HepG2 (cell line): ENCODE data around the gene CDH11. TPM values are rescaled to one million over a fixed set of nuclear protein-coding genes. Genes with fewer than 3 reads are reported as not detected.

Experiments
- ATAC-seq: fragments of 200-7000 bp; cut with Tn5 transposase; 3 replicates; pipeline ENCODE4 v1.9.1; 2020; ENCODE audit warnings: mild to moderate bottlenecking, moderate library complexity
- BruUV-seq: library from RNA; stranded (reverse); fragments of 400-500 nt; replicated peaks from 2 replicates; lab custom pipeline; 2021; lab: Mats Ljungman, UMichigan
- CTCF ChIA-PET: fragments of 300-600 bp; formaldehyde crosslinking; extraction: SDS; loops from one replicate; lab custom pipeline; 2021; ENCODE audit warnings: low total read pairs, inconsistent platforms, low intra/inter-chr PET ratio; lab: Yijun Ruan, JAX
- POLR2A ChIA-PET: fragments of 350-600 bp; sonication (Branson Sonifier 250); formaldehyde crosslinking; loops from one replicate; lab custom pipeline; 2020; ENCODE audit warnings: antibody characterized with exemption, inconsistent platforms; lab: Yijun Ruan, JAX
- DNase-seq: peaks from one replicate; pipeline ENCODE4 v3.0.0-alpha.2; 2015; ENCODE audit warnings: low spot score
- FAIRE-seq: peaks from 3 replicates; lab custom pipeline; 2011; peaks lifted over from hg19 to GRCh38; lab: Jason Lieb, UNC
- H2AFZ ChIP-seq: one replicate; pipeline ENCODE4 v1.6.1; 2011; ENCODE audit warnings: low read length, inconsistent platforms
- H3K27ac ChIP-seq: fragments of 300-600 bp; 3 replicates; pipeline ENCODE4 v1.8.0; 2011; ENCODE audit warnings: mixed run types, mild to moderate bottlenecking, mixed read lengths, low read length, inconsistent platforms; ENCODE audit not compliant: insufficient read depth; ENCODE audit errors: extremely low read length
- H3K27me3 ChIP-seq, 2 experiments: fragments of 200-600 bp in 1 of 2; 2 replicates in 1 of 2; 3 replicates in 1 of 2; pipeline versions ENCODE4 v1.6.0 to v1.8.0; 2011; ENCODE audit warnings: low read length in 2 of 2, mild to moderate bottlenecking in 2 of 2, moderate library complexity in 2 of 2, inconsistent platforms in 1 of 2; ENCODE audit not compliant: insufficient read depth in 2 of 2, control insufficient read depth in 1 of 2
- H3K36me3 ChIP-seq, 2 experiments: fragments of 200-600 bp in 1 of 2; replicated peaks in 1 of 2; 2 replicates in 1 of 2; 3 replicates in 1 of 2; pipeline versions ENCODE4 v1.5.1 to v1.8.0; 2011; ENCODE audit warnings: low read length in 2 of 2, inconsistent platforms in 1 of 2; ENCODE audit not compliant: insufficient read depth in 2 of 2, control insufficient read depth in 1 of 2
- H3K4me1 ChIP-seq: 2 replicates; pipeline ENCODE4 v1.5.1; 2012; ENCODE audit warnings: low read length, inconsistent platforms; ENCODE audit not compliant: insufficient read depth
- H3K4me2 ChIP-seq: 2 replicates; pipeline ENCODE4 v1.6.0; 2011; ENCODE audit warnings: low read depth, low read length, inconsistent platforms
- H3K4me3 ChIP-seq, 3 experiments: fragments of 200-600 bp in 1 of 3; sonication (generic), shearing (Covaris generic) in 1 of 3; replicated peaks in 1 of 3; 2 replicates each; pipeline ENCODE4 v1.5.1; 2011 to 2016; ENCODE audit warnings: low read length in 3 of 3, inconsistent platforms in 2 of 3, low read depth in 2 of 3, mild to moderate bottlenecking in 2 of 3, control low read depth in 1 of 3, mixed read lengths in 1 of 3; ENCODE audit not compliant: insufficient read depth in 1 of 3
- H3K79me2 ChIP-seq: one replicate; pipeline ENCODE4 v1.6.1; 2011; ENCODE audit warnings: low read length, inconsistent platforms; ENCODE audit not compliant: insufficient read depth
- H3K9ac ChIP-seq: 2 replicates; pipeline ENCODE4 v1.6.0; 2011; ENCODE audit warnings: mild to moderate bottlenecking, low read depth, low read length, inconsistent platforms; ENCODE audit not compliant: insufficient read depth
- H3K9me3 ChIP-seq: 2 replicates; pipeline ENCODE4 v1.5.1; 2012; ENCODE audit warnings: mild to moderate bottlenecking, low read length
- H4K20me1 ChIP-seq: 2 replicates; pipeline ENCODE4 v1.6.0; 2011; ENCODE audit warnings: inconsistent platforms, mild to moderate bottlenecking, low read length, moderate library complexity; ENCODE audit not compliant: insufficient read depth
- ADNP ChIP-seq: sonication (generic); formaldehyde crosslinking; IDR thresholded peaks from 2 replicates; pipeline ENCODE4 v1.4.0; 2020; ENCODE audit warnings: missing genetic modification reagents
- AKAP8 ChIP-seq: sonication (generic); formaldehyde crosslinking; IDR thresholded peaks from 2 replicates; pipeline ENCODE4 v1.5.1; 2020; ENCODE audit warnings: mild to moderate bottlenecking, missing genetic modification reagents
- MYC ChIP-seq: sonication (generic); formaldehyde crosslinking; IDR thresholded peaks from 2 replicates; pipeline ENCODE4 v1.9.0; 2021; ENCODE audit warnings: missing genetic modification reagents, borderline replicate concordance
- PITX1 ChIP-seq: sonication (generic); formaldehyde crosslinking; IDR thresholded peaks from 2 replicates; pipeline ENCODE4 v1.5.1; 2020; ENCODE audit warnings: mild to moderate bottlenecking, missing genetic modification reagents
- SIN3B ChIP-seq: fragments of 150-350 bp; IDR thresholded peaks from 2 replicates; pipeline ENCODE4 v1.6.1; 2014; ENCODE audit warnings: low read length
- TAF15 ChIP-seq: fragments of 200-400 bp; formaldehyde crosslinking; IDR thresholded peaks from one replicate; pipeline ENCODE4 v1.6.1; 2018; ENCODE audit warnings: mild to moderate bottlenecking, low read depth, low read length; ENCODE audit not compliant: poor library complexity, severe bottlenecking
- TGIF2 ChIP-seq: IDR thresholded peaks from 2 replicates; pipeline ENCODE4 v1.6.1; 2016; ENCODE audit warnings: control low read depth, missing compliant biosample characterization
- WIZ ChIP-seq: sonication (generic); formaldehyde crosslinking; IDR thresholded peaks from 2 replicates; pipeline ENCODE4 v1.5.1; 2020; ENCODE audit warnings: mild to moderate bottlenecking, missing genetic modification reagents
- ZC3H4 ChIP-seq: sonication (generic); formaldehyde crosslinking; IDR thresholded peaks from 2 replicates; pipeline ENCODE4 v1.4.0; 2020; ENCODE audit warnings: missing genetic modification reagents, borderline replicate concordance
- ZFP90 ChIP-seq: sonication (generic); formaldehyde crosslinking; IDR thresholded peaks from 2 replicates; pipeline ENCODE4 v1.8.0; 2022; ENCODE audit warnings: missing genetic modification reagents, mild to moderate bottlenecking, inconsistent platforms, borderline replicate concordance
- ZNF256 ChIP-seq: sonication (generic); formaldehyde crosslinking; conservative IDR thresholded peaks from 2 replicates; pipeline ENCODE4 v1.4.0; 2020; ENCODE audit warnings: missing genetic modification reagents
- ZNF44 ChIP-seq: sonication (generic); formaldehyde crosslinking; IDR thresholded peaks from 2 replicates; pipeline ENCODE4 v1.5.1; 2020; ENCODE audit warnings: mild to moderate bottlenecking, missing genetic modification reagents
- ZNF460 ChIP-seq: sonication (generic); formaldehyde crosslinking; IDR thresholded peaks from 2 replicates; pipeline ENCODE4 v1.5.1; 2020; ENCODE audit warnings: missing genetic modification reagents, mild to moderate bottlenecking, borderline replicate concordance
- ZNF672 ChIP-seq: sonication (generic); formaldehyde crosslinking; IDR thresholded peaks from 2 replicates; pipeline ENCODE4 v1.8.1; 2022; ENCODE audit warnings: missing genetic modification reagents
- WGBS: methylation state at CpG from one replicate; pipeline ENCODE4 v1.1.6; 2017; ENCODE audit warnings: low lambda C conversion rate; 5-methylcytosine and 5-hydroxymethylcytosine counted together
- in situ Hi-C: cut with HindIII; loops from 2 replicates; pipeline ENCODE4 v1.10.0; 2017; ENCODE audit warnings: low pct_unique_long_range_greater_than_20kb; ENCODE audit not compliant: extremely low pct_ligation_motif_present
- intact Hi-C: fragments of 100-400 bp; cut with micrococcal nuclease; formaldehyde crosslinking; loops from one replicate; pipeline ENCODE4 v1.10.0; 2022; ENCODE audit not compliant: unreplicated experiment
- polyA plus RNA-seq, 8 experiments: library from polyadenylated mRNA; depleted of rRNA in 3 of 8; stranded (reverse) in 7 of 8; unstranded in 1 of 8; fragments of >200 nt; fragmentation: Illumina TruSeq in 4 of 8; extraction: Trizol in 4 of 8; gene quantifications; 2 replicates each; pipeline versions ENCODE4 v1.2.1 to v1.2.3, GENCODE V29; 2011 to 2016; ENCODE audit warnings: low read depth in 4 of 8, missing spikeins in 1 of 8, mixed read lengths in 1 of 8; ENCODE audit not compliant: insufficient read depth in 1 of 8
- total RNA-seq, 5 experiments: library from RNA; depleted of rRNA; stranded (reverse); fragments of >200 nt; fragmentation: Illumina TruSeq; extraction: Trizol; gene quantifications; 2 replicates each; pipeline ENCODE4 v1.2.3, GENCODE V29; 2016; ENCODE audit warnings: low read depth in 1 of 5
- TF ChIP-seq, protein P1 (sequence below): sonication (generic); formaldehyde crosslinking; IDR thresholded peaks from 2 replicates; pipeline ENCODE4 v1.4.0; 2020; ENCODE audit warnings: missing genetic modification reagents, mild to moderate bottlenecking, borderline replicate concordance
- TF ChIP-seq, protein P2 (sequence below): fragments of 450-650 bp; IDR thresholded peaks from 2 replicates; pipeline ENCODE4 v1.6.1; 2016
- TF ChIP-seq, protein P3 (sequence below): sonication (generic); formaldehyde crosslinking; conservative IDR thresholded peaks from 2 replicates; pipeline ENCODE4 v1.4.0; 2020; ENCODE audit warnings: missing genetic modification reagents

Gene CDH11
- total and polyA plus RNA-seq, 2 of the 13 experiments (the other 11 are each of a cell fraction or from before 2014, with no cell fraction given), result not detected

DNA sequence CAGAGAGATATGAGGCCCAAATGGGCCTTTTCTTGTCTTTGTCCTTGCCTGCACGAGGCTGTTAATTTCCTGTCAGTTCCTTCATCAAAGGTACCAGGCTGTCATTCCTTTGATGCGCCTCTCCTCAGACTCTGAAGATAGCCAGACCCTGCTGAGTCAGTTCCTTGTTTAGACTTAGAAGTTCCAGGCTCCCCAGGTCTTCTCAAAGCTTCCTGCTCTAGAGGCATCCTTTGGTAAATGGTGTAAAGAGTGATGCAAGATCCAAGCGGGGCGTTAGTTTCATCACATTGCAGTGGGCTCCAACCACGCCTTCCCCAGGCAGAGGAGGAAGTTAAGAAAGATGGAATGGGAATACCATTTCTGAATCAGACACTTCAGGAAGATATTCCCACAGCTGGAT lies 4.0 kb upstream of the CDH11 start:
- BruUV-seq, result no TSS peak
- intact Hi-C loops, result no loop called here
- no peak overlapping the region for H3K27ac ChIP-seq
- DNase-seq, result no peak
- H3K79me2 ChIP-seq, result no peaks in the 10 kb centered on the region
- no peak overlapping the region for H3K4me2 ChIP-seq
- in situ Hi-C loops, result loop anchor here (10.0 kb wide), 1 partner anchor 1031 kb away; no protein-coding TSS in a partner anchor
- H3K27me3 ChIP-seq, result peaks cover 0 to 9% of the 10 kb centered on the region in 2 experiments; a peak in 4 of 5 replicates
- H4K20me1 ChIP-seq, result no peaks in the 10 kb centered on the region
- WGBS, result 3% methylated on average over 5 of the region's 5 CpGs
- no peaks in the 10 kb centered on the region for H3K4me1 ChIP-seq
- ATAC-seq, result no peak
- H2AFZ ChIP-seq, result no peak overlapping the region
- TF ChIP-seq, protein P1, sequence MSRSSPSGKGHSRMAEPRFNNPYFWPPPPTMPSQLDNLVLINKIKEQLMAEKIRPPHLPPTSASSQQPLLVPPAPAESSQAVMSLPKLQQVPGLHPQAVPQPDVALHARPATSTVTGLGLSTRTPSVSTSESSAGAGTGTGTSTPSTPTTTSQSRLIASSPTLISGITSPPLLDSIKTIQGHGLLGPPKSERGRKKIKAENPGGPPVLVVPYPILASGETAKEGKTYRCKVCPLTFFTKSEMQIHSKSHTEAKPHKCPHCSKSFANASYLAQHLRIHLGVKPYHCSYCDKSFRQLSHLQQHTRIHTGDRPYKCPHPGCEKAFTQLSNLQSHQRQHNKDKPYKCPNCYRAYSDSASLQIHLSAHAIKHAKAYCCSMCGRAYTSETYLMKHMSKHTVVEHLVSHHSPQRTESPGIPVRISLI (CRISPR knock-in tag), result no peak
- TF ChIP-seq, protein P2, sequence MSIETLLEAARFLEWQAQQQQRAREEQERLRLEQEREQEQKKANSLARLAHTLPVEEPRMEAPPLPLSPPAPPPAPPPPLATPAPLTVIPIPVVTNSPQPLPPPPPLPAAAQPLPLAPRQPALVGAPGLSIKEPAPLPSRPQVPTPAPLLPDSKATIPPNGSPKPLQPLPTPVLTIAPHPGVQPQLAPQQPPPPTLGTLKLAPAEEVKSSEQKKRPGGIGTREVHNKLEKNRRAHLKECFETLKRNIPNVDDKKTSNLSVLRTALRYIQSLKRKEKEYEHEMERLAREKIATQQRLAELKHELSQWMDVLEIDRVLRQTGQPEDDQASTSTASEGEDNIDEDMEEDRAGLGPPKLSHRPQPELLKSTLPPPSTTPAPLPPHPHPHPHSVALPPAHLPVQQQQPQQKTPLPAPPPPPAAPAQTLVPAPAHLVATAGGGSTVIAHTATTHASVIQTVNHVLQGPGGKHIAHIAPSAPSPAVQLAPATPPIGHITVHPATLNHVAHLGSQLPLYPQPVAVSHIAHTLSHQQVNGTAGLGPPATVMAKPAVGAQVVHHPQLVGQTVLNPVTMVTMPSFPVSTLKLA, result no peak
- no peak overlapping the region for H3K9ac ChIP-seq
- ChIA-PET POLR2A (no interaction called here), CTCF (no interaction called here)
- no peak overlapping the region for H3K4me3 ChIP-seq
- H3K36me3 ChIP-seq, result no peaks in the 10 kb centered on the region
- H3K9me3 ChIP-seq, result no peaks in the 10 kb centered on the region
- no peak for FAIRE-seq

DNA sequence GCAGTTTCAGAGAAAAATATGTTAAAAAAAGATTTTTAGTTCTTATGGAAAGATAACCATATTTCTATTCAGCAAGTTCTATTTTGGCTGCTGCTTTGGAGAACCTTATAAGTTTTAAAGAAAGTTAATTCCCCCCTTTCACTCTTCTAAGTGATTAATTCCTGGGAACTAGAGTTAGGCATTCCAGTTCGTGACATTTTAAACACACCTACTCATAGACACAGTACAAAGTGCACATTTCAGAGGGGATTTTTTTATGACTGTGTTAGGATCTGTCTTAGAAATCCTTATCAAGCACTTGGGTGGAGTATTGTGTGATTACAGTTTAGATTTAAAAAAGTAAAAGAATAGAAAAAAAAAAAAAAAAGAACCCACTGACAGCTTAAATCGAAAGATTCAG lies 3.5 kb upstream of the CDH11 start:
- in situ Hi-C loops (loop anchor here (10.0 kb wide), 1 partner anchor 1031 kb away; no protein-coding TSS in a partner anchor), intact Hi-C loops (no loop called here)
- BruUV-seq, result no TSS peak
- no peak overlapping the region for H3K9ac ChIP-seq
- H3K27ac ChIP-seq, result no peak overlapping the region
- DNase-seq (peak; percentile 10), ATAC-seq (no peak), FAIRE-seq (no peak)
- POLR2A ChIA-PET, result no interaction called here
- H3K9me3 ChIP-seq, result no peaks in the 10 kb centered on the region
- peaks cover 0 to 15% of the 10 kb centered on the region in 2 experiments; a peak in 4 of 5 replicates for H3K27me3 ChIP-seq
- no peaks in the 10 kb centered on the region for H3K36me3 ChIP-seq
- CTCF ChIA-PET, result no interaction called here
- no peak overlapping the region for H3K4me2 ChIP-seq
- WGBS, result 1% methylated on average over 2 of the region's 2 CpGs
- H4K20me1 ChIP-seq, result no peaks in the 10 kb centered on the region
- H3K79me2 ChIP-seq, result no peaks in the 10 kb centered on the region
- H2AFZ ChIP-seq, result no peak overlapping the region
- no peaks in the 10 kb centered on the region for H3K4me1 ChIP-seq
- H3K4me3 ChIP-seq, result no peak overlapping the region
- no peak for TF ChIP-seq ZNF256 (CRISPR knock-in tag)
- no peak for TF ChIP-seq PITX1 (CRISPR knock-in tag)
- no peak for TF ChIP-seq ADNP
- TF ChIP-seq ZNF44 (CRISPR knock-in tag), result no peak
- TF ChIP-seq TAF15, result no peak
- TF ChIP-seq, protein P3, sequence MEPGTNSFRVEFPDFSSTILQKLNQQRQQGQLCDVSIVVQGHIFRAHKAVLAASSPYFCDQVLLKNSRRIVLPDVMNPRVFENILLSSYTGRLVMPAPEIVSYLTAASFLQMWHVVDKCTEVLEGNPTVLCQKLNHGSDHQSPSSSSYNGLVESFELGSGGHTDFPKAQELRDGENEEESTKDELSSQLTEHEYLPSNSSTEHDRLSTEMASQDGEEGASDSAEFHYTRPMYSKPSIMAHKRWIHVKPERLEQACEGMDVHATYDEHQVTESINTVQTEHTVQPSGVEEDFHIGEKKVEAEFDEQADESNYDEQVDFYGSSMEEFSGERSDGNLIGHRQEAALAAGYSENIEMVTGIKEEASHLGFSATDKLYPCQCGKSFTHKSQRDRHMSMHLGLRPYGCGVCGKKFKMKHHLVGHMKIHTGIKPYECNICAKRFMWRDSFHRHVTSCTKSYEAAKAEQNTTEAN (CRISPR knock-in tag), result no peak
- no peak for TF ChIP-seq ZNF672 (CRISPR knock-in tag)
- no peak for TF ChIP-seq AKAP8 (CRISPR knock-in tag)
- no peak for TF ChIP-seq TGIF2
- no peak for TF ChIP-seq ZC3H4
- TF ChIP-seq WIZ (CRISPR knock-in tag), result no peak
- no peak for TF ChIP-seq ZFP90
- TF ChIP-seq ZNF460 (CRISPR knock-in tag), result no peak
- no peak for TF ChIP-seq MYC
- TF ChIP-seq SIN3B, result no peak
